ENCODE measurements around the gene KDM2B.

KDM2B gene

DNA sequence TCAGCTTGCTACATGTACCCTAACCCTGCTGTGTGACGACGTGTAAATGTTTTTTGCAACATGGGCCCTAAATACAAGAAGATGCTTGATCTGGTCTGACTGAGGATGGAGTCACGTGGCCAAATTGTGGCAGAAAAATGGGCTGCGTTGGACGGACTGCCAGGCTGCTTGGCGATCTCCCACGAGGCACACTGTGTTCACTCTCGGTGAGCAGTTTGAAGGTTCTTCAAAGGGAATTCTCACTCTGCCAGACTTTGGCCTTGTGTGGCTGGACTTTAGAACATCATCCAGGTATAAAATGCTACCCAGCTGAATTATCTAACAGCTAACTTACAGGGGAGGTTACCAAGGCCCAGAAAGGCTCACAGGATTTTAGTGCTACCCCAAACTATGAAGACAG is 85.1 kb downstream of the KDM2B start:
- Histone ChIP-seq H3K4me3 (ENCODE audit: low read depth in 1 of 2, low read length in 2 of 2) (no peak overlapping the region), H3K9me3 (ENCODE audit: insufficient read depth, low read length, severe bottlenecking) (no peaks in the 10 kb centered on the region), H3K79me2 (ENCODE audit: insufficient read depth, low read length) (no peaks in the 10 kb centered on the region), H3K4me2 (ENCODE audit: insufficient read depth, low read length) (no peak overlapping the region), H2AFZ (ENCODE audit: low read depth, low read length) (no peak overlapping the region), H3K36me3 (ENCODE audit: insufficient read depth, low read length) (peaks cover 34% of the 10 kb centered on the region), H3K27me3 (ENCODE audit: insufficient read depth, low read length, poor library complexity) (no peaks in the 10 kb centered on the region), H4K20me1 (ENCODE audit: insufficient read depth, low read length) (0 out of 2 replicates have a peak, but pooled peaks cover 4% of the 10 kb centered on the region), H3K27ac (ENCODE audit: low read length) (no peak overlapping the region), H3K9ac (ENCODE audit: low read depth, low read length) (no peak overlapping the region), H3K4me1 (ENCODE audit: insufficient read depth, low read length) (no peaks in the 10 kb centered on the region)
- DNase-seq (no peak), ATAC-seq (ENCODE audit: insufficient read depth, low read depth) (no peak)
- TF ChIP-seq, protein P1, sequence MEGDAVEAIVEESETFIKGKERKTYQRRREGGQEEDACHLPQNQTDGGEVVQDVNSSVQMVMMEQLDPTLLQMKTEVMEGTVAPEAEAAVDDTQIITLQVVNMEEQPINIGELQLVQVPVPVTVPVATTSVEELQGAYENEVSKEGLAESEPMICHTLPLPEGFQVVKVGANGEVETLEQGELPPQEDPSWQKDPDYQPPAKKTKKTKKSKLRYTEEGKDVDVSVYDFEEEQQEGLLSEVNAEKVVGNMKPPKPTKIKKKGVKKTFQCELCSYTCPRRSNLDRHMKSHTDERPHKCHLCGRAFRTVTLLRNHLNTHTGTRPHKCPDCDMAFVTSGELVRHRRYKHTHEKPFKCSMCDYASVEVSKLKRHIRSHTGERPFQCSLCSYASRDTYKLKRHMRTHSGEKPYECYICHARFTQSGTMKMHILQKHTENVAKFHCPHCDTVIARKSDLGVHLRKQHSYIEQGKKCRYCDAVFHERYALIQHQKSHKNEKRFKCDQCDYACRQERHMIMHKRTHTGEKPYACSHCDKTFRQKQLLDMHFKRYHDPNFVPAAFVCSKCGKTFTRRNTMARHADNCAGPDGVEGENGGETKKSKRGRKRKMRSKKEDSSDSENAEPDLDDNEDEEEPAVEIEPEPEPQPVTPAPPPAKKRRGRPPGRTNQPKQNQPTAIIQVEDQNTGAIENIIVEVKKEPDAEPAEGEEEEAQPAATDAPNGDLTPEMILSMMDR (IDR thresholded peaks at IDR 0.05; ENCODE audit: borderline replicate concordance, extremely low read depth, low read length, poor library complexity, severe bottlenecking) = no peak
- no peak for TF ChIP-seq EZH2 (IDR thresholded peaks at IDR 0.05; ENCODE audit: borderline replicate concordance, low read depth, low read length, severe bottlenecking)

DNA sequence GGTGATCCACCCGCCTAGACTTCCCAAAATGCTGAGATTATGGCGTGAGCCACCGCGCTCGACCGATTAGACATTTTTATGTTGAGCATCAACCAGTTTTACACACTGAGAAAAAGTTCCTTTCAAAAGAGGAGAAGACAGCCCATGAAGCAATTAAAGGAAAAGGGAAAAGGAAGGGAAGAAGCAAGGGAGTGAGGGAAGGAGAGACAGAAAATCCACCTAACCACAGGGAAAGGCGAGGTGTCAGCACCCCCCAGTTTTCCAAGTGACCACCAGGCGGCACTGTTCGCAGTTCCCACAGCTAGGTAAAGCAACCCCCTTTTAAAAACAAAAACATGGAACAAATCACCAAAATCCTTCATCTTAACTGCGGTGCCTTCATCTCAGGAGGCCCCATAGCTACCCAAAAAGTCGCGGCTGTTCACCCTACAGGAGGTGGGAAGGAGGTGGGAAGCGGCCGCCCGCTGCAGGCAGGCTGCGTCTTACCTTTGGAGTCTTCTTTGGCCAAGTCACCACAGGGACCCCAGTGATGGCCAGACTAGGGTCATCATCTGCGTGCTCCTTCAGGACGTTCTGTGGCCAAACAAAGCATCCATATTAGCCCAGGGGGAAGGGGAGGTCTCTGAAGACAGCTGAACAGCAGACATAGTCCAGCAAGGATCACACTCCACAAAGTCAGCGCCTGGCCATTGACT is 86.6 kb downstream of the KDM2B start:
- ATAC-seq (ENCODE audit: insufficient read depth, low read depth) (peak; percentile 82), DNase-seq (peak; percentile 63)
- H3K4me2 ChIP-seq (ENCODE audit: insufficient read depth, low read length) = no peak overlapping the region
- H3K27ac ChIP-seq (ENCODE audit: low read length) = no peak overlapping the region
- no peaks in the 10 kb centered on the region for H3K9me3 ChIP-seq (ENCODE audit: insufficient read depth, low read length, severe bottlenecking)
- H2AFZ ChIP-seq (ENCODE audit: low read depth, low read length) = no peak overlapping the region
- H3K4me3 ChIP-seq (ENCODE audit: low read depth in 1 of 2, low read length in 2 of 2) = no peak overlapping the region
- H3K79me2 ChIP-seq (ENCODE audit: insufficient read depth, low read length) = no peaks in the 10 kb centered on the region
- H3K9ac ChIP-seq (ENCODE audit: low read depth, low read length) = no peak overlapping the region
- TF ChIP-seq, protein P1 (IDR thresholded peaks at IDR 0.05; ENCODE audit: borderline replicate concordance, extremely low read depth, low read length, poor library complexity, severe bottlenecking) = peak; percentile 85
- TF ChIP-seq EZH2 (IDR thresholded peaks at IDR 0.05; ENCODE audit: borderline replicate concordance, low read depth, low read length, severe bottlenecking) = no peak
- H4K20me1 ChIP-seq (ENCODE audit: insufficient read depth, low read length) = no peaks in the 10 kb centered on the region
- H3K36me3 ChIP-seq (ENCODE audit: insufficient read depth, low read length) = peaks cover 39% of the 10 kb centered on the region
- no peaks in the 10 kb centered on the region for H3K4me1 ChIP-seq (ENCODE audit: insufficient read depth, low read length)
- no peaks in the 10 kb centered on the region for H3K27me3 ChIP-seq (ENCODE audit: insufficient read depth, low read length, poor library complexity)

DNA sequence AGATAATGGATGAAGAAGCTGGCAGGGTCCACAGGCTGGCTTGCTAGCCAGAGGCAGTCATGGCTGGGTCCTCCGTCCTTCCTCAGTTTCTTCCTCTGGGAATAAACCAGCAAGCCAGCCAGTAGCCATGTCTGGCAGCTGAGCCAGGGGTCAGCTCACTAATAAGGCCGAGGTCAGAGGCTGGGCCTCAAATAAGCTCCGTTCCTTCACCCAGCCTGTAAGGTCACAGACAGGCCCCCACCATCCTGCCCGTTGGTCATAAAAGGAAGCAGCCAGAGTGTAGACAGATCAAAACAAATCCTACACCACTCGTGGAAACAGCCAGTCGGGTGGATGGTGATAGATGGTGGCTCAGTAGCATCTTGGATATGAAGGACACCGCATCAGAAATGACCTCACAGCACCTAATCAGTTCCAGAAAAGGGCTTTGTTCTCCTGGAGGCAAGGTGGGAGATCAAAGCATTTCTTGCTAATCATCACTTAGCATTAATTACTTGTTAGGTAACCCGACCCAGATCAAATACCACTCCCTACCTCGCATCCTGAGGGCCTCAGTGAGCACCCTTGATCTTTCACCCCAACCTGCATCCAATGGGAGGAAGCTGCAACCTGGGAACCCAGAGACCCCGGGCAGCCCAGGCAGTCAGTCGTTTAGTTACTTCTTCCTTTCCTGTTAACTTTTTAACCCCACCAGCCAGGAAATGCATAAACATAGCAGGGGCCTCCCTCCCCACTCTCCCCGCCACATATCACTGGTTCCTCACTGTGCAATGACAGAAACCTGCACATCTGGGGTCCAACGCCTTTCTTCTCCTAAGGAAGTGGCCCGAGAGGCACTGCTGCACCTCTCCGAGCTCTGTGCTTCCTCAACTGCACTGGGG is 90.2 kb downstream of the KDM2B start:
- TF ChIP-seq, protein P1 (IDR thresholded peaks at IDR 0.05; ENCODE audit: borderline replicate concordance, extremely low read depth, low read length, poor library complexity, severe bottlenecking) = no peak
- no peak overlapping the region for H3K9ac ChIP-seq (ENCODE audit: low read depth, low read length)
- no peaks in the 10 kb centered on the region for H3K79me2 ChIP-seq (ENCODE audit: insufficient read depth, low read length)
- H3K4me2 ChIP-seq (ENCODE audit: insufficient read depth, low read length) = no peak overlapping the region
- no peak overlapping the region for H3K4me3 ChIP-seq (ENCODE audit: low read depth in 1 of 2, low read length in 2 of 2)
- ATAC-seq (ENCODE audit: insufficient read depth, low read depth) = no peak
- no peak overlapping the region for H3K27ac ChIP-seq (ENCODE audit: low read length)
- H2AFZ ChIP-seq (ENCODE audit: low read depth, low read length) = no peak overlapping the region
- peaks cover 33% of the 10 kb centered on the region for H3K36me3 ChIP-seq (ENCODE audit: insufficient read depth, low read length)
- no peaks in the 10 kb centered on the region for H3K27me3 ChIP-seq (ENCODE audit: insufficient read depth, low read length, poor library complexity)
- H3K9me3 ChIP-seq (ENCODE audit: insufficient read depth, low read length, severe bottlenecking) = no peaks in the 10 kb centered on the region
- no peaks in the 10 kb centered on the region for H3K4me1 ChIP-seq (ENCODE audit: insufficient read depth, low read length)
- H4K20me1 ChIP-seq (ENCODE audit: insufficient read depth, low read length) = no peaks in the 10 kb centered on the region
- DNase-seq = no peak
